ENCODE measurements around the gene KIRREL3.

KIRREL3 gene

GRCh38 chr11:126766440-126766839 is 234.1 kb downstream of the KIRREL3 start:
- DNase-seq, result peak in 1 of 2 experiments; percentile 38

GRCh38 chr11:126765196-126765595 is 235.4 kb downstream of the KIRREL3 start:
- DNase-seq, result no peak

GRCh38 chr11:126764231-126764630 is 236.3 kb downstream of the KIRREL3 start:
- peak in 1 of 2 experiments; percentile 54 for DNase-seq

GRCh38 chr11:126756855-126757254 is 243.7 kb downstream of the KIRREL3 start:
- DNase-seq, result no peak

- DNase-seq, result no peak
Observed at GRCh38 chr11:126756421-126756820, 244.1 kb downstream of the KIRREL3 start.

- no peak for DNase-seq
Observed at GRCh38 chr11:126755526-126755925, 245.0 kb downstream of the KIRREL3 start.

- peak in 1 of 2 experiments; percentile 21 for DNase-seq
Observed at GRCh38 chr11:126754591-126755426, 245.8 kb downstream of the KIRREL3 start.

GRCh38 chr11:126753990-126754389 is 246.6 kb downstream of the KIRREL3 start:
- DNase-seq, result no peak

GRCh38 chr11:126751242-126751641 is 249.3 kb downstream of the KIRREL3 start:
- no peak for DNase-seq

GRCh38 chr11:126748793-126749192 is 251.8 kb downstream of the KIRREL3 start:
- no peak for DNase-seq

GRCh38 chr11:126748100-126748791 is 252.3 kb downstream of the KIRREL3 start:
- peak in 1 of 2 experiments; percentile 25 for DNase-seq

- no peak for DNase-seq
Observed at GRCh38 chr11:126747315-126747714, 253.3 kb downstream of the KIRREL3 start.

GRCh38 chr11:126746443-126746842 is 254.1 kb downstream of the KIRREL3 start:
- no peak for DNase-seq

- DNase-seq, result no peak
Observed at GRCh38 chr11:126744699-126745098, 255.9 kb downstream of the KIRREL3 start.

- no peak for DNase-seq
Observed at GRCh38 chr11:126743628-126744027, 256.9 kb downstream of the KIRREL3 start.

GRCh38 chr11:126742582-126742981 is 258.0 kb downstream of the KIRREL3 start:
- DNase-seq, result no peak

- DNase-seq, result no peak
Observed at GRCh38 chr11:126740846-126741245, 259.7 kb downstream of the KIRREL3 start.

- no peak for DNase-seq
Observed at GRCh38 chr11:126739499-126740145, 260.9 kb downstream of the KIRREL3 start.

GRCh38 chr11:126738295-126739031 is 262.1 kb downstream of the KIRREL3 start:
- DNase-seq, result no peak

- no peak for DNase-seq
Observed at GRCh38 chr11:126736682-126737572, 263.6 kb downstream of the KIRREL3 start.

- DNase-seq, result no peak
Observed at GRCh38 chr11:126734752-126735151, 265.8 kb downstream of the KIRREL3 start.

- DNase-seq, result no peak
Observed at GRCh38 chr11:126733685-126734084, 266.9 kb downstream of the KIRREL3 start.

Measured in NCI-H2081 (cell line).